ENCODE results near the gene KRTAP5-1. TPM values are rescaled to one million over a fixed set of nuclear protein-coding genes. Genes with fewer than 3 reads are reported as not detected.
A peak's percentile ranks its signal among the peaks of the same experiment; 100 is the strongest.

KRTAP5-1 gene
- total and polyA plus RNA-seq, 10 of the 15 experiments (the other 5 are each of a cell fraction or from before 2014, with no cell fraction given): not detected

GRCh38 chr11:1628506-1629325, 43.6 kb upstream of the KRTAP5-1 start:
- TF ChIP-seq, protein P1, sequence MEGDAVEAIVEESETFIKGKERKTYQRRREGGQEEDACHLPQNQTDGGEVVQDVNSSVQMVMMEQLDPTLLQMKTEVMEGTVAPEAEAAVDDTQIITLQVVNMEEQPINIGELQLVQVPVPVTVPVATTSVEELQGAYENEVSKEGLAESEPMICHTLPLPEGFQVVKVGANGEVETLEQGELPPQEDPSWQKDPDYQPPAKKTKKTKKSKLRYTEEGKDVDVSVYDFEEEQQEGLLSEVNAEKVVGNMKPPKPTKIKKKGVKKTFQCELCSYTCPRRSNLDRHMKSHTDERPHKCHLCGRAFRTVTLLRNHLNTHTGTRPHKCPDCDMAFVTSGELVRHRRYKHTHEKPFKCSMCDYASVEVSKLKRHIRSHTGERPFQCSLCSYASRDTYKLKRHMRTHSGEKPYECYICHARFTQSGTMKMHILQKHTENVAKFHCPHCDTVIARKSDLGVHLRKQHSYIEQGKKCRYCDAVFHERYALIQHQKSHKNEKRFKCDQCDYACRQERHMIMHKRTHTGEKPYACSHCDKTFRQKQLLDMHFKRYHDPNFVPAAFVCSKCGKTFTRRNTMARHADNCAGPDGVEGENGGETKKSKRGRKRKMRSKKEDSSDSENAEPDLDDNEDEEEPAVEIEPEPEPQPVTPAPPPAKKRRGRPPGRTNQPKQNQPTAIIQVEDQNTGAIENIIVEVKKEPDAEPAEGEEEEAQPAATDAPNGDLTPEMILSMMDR (IDR thresholded peaks at IDR 0.05 in 2 of 3, conservative IDR thresholded peaks at IDR 0.05 in 1 of 3; ENCODE audit: control insufficient read depth in 2 of 3, extremely low read depth in 1 of 3, insufficient read depth in 1 of 3, low read depth in 3 of 3, low read length in 3 of 3): peak; percentile 78 to 93 (median 83)
- TF ChIP-seq YY1 (IDR thresholded peaks at IDR 0.05; ENCODE audit: low read depth, low read length): 0 out of 2 replicates have a peak, but pooled peaks have one; percentile 30
- TF ChIP-seq PML (IDR thresholded peaks at IDR 0.05; ENCODE audit: low read length): no peak
- peak; percentile 62; the same call in 1 of the 2 replicates for TF ChIP-seq SMC3 (IDR thresholded peaks at IDR 0.05; ENCODE audit: borderline replicate concordance, low read length)
- TF ChIP-seq RAD21 (IDR thresholded peaks at IDR 0.05; ENCODE audit: insufficient read depth, low read depth, low read length): peak; percentile 65
- peak; percentile 79 for FAIRE-seq
- no peak overlapping the region for H3K4me2 ChIP-seq (ENCODE audit: control insufficient read depth, insufficient read depth)

More at GRCh38 chr11:1628506-1629325, 43.6 kb upstream of the KRTAP5-1 start:
- WGBS (ENCODE audit: insufficient coverage, insufficient replicate concordance, low lambda C conversion rate, missing lambda C conversion rate): 20% methylated on average over 34 of the region's 35 CpGs
- peak; percentile 97 for ATAC-seq
- no TSS peak for BruUV-seq (replicated peaks)
- SMC1A ChIA-PET (ENCODE audit: uncharacterized antibody, unreplicated experiment): interaction anchor here (1.4 kb wide), 1 partner anchor 34 kb away, joined by 3 read pairs; no protein-coding TSS in a partner anchor
- CTCF ChIA-PET: interaction anchor here (0.9 to 2.8 kb wide), 3 partner anchors 24 to 54 kb away, joined by 3 to 12 read pairs (median 6); no protein-coding TSS in a partner anchor
- Histone ChIP-seq H4K20me1 (ENCODE audit: control insufficient read depth, insufficient read depth) (no peaks in the 10 kb centered on the region), H3K9ac (ENCODE audit: control insufficient read depth, insufficient read depth, low read length) (no peak overlapping the region), H3K4me1 (ENCODE audit: control insufficient read depth, insufficient read depth, low read length) (no peaks in the 10 kb centered on the region), H3K27me3 (replicated peaks in 1 of 2; ENCODE audit: control insufficient read depth in 2 of 2, insufficient read depth in 2 of 2, low read length in 1 of 2) (peaks cover 0 to 4% of the 10 kb centered on the region in 2 experiments; a peak in 3 of 4 replicates), H3K27ac (ENCODE audit: control insufficient read depth, insufficient read depth) (no peak overlapping the region), H2AFZ (ENCODE audit: control insufficient read depth, low read depth, low read length) (no peak overlapping the region), H3K36me3 (ENCODE audit: control insufficient read depth in 2 of 2, insufficient read depth in 2 of 2, low read length in 1 of 2) (no peaks in the 10 kb centered on the region), H3K9me3 (replicated peaks; ENCODE audit: control insufficient read depth, insufficient read depth, low read length) (no peaks in the 10 kb centered on the region), H3K4me3 (no peak overlapping the region), H3K79me2 (ENCODE audit: control insufficient read depth, insufficient read depth, low read length) (no peaks in the 10 kb centered on the region)
- in situ Hi-C loops (cut with MboI): no loop called here
- POLR2A ChIA-PET: no interaction called here
- RAD21 ChIA-PET (ENCODE audit: unreplicated experiment): interaction anchor here (1.6 kb wide), 1 partner anchor 61 kb away, joined by 3 read pairs; no protein-coding TSS in a partner anchor
- DNase-seq (ENCODE audit: low read depth, low spot score): no peak
- intact Hi-C loops (cut with micrococcal nuclease; ENCODE audit: unreplicated experiment): loop anchor here (1.0 kb wide), 1 partner anchor 33 kb away; no protein-coding TSS in a partner anchor
